ENCODE measurements around the gene TSEN2.
"Not testable (repeated sequence)": the region's sequence is repeated elsewhere in the genome, so short reads cannot be mapped to it uniquely, and the experiment has no call there.

Gene TSEN2

DNA sequence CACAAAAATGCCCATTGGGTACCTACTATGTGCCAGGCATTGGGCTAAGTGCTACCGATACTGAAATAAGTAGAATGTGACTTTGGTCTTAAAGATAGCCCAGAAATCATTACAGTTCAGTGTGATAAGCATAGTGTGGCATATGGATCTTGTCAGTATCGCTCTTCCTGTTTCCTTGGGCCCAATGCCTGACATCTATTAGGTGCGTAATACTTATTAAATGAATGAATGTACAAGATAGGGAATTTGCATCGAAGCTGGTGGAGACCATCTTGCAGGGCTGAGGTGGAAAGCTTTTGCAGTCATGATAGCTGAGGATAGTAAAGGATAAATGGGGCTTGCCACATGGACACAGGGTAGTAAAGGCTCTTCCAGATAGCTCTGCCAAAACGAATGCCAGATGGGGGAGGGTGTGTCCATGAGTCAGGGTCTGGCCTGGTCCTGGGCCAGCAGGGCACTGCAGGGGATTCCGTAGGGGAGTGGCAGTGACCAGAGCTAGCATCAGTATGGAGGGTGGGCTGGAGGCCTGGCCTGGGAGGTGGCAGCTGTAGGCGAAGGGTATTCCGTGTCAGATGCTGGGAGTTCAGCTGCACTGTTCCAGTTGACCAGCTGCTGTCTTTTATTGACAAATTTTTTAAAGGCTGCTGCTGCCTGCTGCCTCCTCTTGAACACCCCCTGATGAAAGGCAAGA, 23.5 kb downstream of the TSEN2 start:
- no peak for DNase-seq

DNA sequence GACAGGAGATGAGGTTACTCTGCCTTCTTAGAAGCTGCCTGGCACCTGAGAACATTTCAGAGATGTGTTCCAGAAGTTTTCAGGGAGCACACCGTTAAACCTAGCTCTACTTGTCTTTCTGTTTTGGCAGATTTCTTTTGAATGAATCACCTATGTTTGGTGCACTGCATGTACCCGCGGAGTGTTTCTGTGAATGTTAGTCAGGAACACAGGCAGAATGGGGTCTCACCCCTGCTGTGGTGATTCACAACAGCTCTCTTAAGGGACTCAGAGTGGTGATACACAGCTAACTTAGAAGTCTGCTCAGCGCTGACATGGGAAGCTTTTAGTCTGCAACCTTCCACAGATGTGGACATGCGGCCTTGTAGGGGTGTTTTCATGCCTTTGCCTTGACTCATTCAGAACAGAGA, 24.0 kb downstream of the TSEN2 start:
- DNase-seq, result no peak

DNA sequence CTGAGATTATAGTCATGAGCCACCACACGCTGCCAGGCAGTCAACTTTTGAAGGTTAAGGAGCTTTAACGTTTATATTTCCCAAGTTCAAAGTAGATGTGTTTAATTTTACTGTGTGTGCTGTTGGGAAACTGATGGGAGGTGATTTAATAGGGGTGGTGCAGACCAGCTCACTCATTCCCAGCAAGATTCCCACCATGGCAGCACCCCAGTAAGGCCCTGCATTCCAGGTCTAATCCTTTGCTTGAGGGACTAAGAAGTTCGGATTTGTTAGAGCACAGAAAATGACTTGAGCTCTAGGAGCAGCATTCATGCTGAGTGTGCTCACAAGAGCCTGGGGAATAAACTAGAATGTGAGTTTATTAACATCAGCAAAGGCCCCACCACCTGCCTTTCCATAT, 25.2 kb downstream of the TSEN2 start:
- no peak for DNase-seq

DNA sequence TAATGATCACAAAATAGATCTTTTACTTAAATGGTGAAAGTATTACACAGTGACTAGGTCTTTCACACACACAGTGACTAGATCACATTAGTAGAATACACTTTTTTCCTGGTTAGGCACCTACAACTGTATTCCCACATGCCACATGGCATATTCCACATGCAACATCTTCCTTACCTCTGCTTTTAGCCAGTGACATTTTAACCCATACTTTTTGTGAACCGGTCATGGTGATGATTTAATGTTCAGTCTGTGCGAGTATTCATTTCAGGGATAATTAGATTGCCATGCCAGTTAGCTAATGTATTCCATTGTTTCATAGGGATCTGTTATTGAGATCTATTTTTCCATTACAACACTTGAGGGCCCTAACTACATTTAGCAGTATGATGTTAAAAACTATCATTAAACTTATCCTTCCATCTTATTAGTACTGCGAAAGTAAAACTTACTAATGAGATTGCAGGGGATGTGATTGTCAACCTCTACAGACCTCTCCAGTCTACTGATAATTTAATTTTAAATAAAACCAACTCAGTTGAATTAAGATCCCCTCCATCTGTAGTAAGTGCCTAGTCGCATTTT, 28.3 kb downstream of the TSEN2 start:
- DNase-seq, result no peak

DNA sequence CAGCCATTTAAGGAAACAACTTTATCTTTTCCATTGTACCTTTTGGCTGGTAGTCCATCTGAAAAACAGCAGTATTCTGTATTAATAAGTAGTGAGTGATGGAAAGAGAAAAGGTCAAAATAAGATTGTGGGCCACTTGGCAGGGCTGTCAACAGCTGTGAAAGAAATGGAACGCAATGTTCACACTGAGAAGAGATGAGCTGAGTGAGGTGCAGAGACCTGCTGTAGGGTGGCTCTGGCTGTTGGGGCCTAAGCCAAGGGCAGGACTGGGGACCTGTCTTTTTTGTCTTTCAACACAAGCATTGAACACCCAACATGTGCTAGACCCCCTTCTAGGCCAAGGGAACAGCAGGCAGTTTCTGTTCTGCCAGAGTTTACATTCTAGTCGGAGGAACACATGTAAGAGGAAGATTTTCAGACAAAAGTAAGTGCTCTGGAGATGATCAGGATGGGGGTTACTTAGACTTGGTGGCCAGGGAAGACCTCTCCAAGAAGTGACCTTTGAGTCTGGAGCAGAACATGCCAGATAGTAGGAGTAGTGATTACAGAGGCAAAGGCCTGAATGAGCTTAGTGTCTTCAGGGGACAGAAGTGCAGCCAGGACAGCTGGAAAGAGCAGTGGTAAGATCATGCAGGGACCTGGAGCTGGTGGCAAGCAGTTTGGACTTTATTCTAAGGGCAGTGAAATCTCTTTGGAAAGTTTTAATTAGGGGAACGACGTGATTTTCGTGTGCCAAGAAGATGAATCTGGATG, 29.6 kb downstream of the TSEN2 start:
- no peak for DNase-seq

DNA sequence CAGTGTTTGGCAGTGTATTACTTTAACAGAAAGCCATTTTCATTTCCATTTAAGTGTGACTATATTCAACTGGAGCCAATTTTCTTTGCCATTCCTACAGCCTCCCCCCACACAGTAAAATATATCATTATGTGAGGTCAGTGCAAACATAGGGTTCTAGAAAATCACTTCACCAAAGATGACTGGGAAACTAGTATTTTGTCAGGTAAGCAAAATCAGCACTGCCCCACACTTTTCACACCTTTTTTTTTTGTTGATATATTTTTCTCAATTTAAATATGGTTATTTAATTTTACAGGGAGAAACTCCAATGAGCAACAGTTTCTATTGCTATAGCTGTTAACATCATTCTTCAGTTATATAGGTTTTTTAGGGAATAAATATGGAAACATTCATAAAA, 31.4 kb downstream of the TSEN2 start:
- no peak for DNase-seq

DNA sequence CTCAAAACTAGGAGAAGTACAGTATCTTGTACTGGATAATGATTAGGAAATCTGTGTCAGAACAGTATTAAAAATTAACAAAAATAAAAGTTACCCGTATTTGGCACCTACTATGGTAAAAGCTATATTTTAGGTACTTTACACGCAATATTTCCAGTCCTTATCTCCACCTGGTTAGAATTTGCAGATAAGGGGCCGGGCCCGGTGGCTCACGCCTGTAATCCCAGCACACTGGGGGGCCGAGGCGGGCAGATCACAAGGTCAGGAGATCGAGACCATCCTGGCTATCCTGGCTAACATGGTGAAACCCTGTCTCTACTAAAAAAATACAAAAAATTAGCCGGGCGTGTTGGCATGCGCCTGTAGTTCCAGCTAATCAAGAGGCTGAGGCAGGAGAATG, 32.6 kb downstream of the TSEN2 start:
- DNase-seq, result no peak

DNA sequence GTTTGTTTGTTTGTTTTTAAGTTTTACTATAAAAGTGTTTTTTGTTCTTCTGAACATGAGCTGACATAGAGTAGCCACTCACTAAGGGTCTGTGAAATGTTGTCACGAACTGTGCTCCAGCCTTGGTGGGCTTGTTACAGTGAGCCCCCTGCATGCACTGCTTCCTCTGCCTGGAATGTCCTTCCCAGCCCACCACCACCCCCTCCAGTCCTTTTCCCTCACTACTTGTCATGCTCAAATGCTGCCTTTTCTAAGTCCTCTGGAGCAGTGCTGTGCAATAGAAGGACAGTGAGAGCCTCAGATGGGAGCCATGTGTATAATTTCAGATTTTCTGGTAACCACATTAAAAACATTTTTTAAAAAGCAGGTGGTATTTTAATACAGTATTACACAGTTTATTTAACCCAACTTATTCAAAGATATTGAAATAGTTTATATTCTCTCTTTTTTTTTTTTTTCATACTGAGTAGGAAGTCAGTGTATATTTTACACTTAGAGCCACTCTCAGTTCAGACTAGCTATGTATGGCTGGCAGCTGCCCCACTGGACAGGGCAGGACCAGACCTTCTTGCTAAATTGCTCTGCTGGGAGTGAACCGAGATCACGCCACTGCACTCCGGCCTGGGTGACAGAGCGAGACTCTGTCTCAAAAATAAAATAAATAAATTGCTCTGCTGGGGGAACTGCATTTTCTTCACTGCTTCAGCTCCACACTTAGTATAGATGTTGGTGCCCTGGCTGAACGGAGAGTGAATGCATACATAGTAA, 34.2 kb downstream of the TSEN2 start:
- no peak for DNase-seq

DNA sequence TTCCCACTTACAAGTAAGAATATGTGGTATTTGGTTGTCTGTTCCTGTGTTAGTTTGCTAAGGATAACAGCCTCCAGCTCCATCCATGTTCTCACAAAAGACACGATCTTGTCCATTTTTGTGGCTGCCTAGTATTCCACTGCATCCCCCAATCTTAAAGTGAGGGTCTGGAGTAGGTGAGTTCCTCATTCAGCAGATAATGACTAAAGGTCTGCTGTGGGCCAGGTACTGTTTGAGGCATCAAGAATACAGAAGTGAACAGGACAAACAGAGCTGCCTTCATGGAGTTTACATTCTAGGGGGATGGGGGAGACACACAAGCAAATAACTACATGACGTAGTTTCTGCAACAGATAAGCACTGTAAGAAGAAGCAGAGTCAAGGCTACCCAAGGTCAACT, 36.7 kb downstream of the TSEN2 start:
- DNase-seq, result no peak

DNA sequence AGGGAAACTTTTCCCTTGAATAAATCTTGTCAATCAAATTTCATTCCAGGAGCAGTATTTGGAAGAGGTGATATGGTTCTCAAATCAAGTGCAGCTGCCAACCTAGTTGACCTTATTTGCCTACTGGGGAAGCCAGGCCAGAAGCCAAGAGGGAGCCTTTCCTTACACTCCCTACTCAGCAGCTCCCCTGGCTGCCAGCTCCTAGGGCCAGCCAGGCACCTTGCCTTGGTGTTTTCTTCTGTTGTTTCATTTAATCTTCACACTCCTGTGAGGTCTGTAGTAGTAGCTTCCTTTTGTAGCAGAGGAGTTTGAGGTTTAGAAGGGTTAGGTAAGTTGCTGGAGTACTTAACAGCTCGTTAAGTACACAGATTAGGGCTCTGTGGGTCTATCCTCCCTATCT, 38.4 kb downstream of the TSEN2 start:
- no peak for DNase-seq

DNA sequence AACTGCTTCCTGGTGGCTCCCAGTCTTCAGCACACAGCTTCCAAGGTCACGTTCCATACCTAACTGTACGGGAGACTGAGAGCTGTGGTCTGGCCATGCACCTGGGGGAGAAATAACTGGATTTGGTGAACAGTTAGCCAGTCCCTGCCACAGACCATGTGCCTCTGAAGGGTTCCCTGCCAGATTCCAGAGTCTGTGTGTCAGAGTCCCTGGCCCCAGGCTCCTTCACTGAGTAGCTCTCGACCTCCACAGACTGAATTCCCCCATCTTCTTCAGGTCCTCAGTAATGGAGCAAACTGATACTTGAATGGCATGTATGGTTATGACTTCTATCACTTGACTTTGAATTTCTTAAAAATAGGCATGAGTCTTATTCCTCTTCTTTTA, 43.5 kb downstream of the TSEN2 start:
- DNase-seq, result no peak

DNA sequence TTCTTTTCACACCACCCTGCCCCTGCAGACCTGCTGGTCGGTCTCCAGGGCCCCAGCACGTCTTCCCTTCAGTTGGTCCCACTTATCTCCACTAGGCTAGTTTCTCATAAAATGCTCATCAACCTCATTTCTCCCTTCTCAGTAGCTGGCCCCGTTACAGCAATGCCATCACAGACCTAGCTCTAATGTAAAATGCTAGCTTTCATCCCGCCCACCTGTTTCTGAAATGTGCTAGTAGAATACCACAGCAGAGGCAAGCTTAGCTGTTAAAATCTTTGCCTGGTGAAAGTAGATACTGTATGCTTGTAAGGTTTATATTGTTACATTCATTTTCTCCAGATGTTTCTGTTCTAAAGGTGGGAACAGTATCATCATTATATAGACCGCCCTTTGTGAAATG, 47.9 kb downstream of the TSEN2 start:
- DNase-seq, result no peak

DNA sequence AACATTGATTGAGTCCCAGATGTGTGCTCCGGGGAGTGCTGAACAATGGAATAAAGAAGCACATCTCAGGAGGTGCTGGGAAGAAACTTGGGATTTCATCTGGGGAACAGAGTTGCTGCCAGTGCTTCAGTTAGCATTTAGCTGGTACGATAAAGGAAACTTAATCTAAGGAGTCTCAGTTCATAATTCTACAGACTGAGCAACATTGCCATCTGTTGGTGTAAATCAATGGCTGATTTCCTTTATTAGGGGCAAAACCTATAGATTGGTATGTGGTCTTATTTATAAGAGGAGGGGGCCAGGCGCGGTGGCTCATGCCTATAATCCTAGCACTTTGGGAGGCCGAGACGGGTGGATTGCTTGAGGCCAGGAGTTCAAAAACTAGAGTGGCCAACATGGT, 52.1 kb downstream of the TSEN2 start:
- no peak for DNase-seq

DNA sequence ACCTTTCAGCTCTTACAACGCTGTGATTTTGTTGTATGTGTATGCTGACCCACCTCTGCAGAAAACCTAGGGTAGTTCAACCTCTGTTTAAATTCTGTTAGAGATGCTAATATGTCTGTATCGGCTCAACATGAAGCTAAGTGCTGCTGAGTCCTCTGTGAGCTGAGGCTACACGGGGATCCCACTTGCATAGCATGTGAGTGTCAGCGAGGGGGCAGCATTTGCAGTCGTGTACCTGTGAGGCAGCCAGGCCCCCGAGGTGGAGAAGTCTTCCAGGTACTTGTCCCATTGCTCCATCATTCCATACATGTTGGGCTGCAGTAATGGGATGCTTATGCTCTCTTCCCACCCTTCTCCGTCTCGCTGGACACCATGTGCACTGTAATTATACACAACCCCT, 57.3 kb downstream of the TSEN2 start:
- DNase-seq, result no peak

DNA sequence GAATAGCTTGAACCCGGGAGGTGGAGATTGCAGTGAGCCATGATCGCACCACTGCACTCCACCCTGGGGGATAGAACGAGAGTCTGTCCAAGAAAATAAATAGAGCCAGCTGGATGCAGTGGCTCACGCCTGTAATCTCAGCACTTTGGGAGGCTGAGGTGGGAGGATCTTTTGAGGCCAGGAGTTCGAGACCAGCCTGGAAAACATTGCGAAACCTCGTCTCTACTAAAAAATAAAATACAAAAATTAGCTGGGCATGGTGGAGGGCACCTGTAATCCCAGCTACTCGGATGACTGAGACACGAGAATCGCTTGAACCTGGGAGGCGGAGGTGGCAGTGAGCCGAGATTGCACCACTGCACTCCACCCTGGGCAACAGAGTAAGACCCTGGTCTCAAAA, 59.2 kb downstream of the TSEN2 start:
- not testable (repeated sequence) for DNase-seq

DNA sequence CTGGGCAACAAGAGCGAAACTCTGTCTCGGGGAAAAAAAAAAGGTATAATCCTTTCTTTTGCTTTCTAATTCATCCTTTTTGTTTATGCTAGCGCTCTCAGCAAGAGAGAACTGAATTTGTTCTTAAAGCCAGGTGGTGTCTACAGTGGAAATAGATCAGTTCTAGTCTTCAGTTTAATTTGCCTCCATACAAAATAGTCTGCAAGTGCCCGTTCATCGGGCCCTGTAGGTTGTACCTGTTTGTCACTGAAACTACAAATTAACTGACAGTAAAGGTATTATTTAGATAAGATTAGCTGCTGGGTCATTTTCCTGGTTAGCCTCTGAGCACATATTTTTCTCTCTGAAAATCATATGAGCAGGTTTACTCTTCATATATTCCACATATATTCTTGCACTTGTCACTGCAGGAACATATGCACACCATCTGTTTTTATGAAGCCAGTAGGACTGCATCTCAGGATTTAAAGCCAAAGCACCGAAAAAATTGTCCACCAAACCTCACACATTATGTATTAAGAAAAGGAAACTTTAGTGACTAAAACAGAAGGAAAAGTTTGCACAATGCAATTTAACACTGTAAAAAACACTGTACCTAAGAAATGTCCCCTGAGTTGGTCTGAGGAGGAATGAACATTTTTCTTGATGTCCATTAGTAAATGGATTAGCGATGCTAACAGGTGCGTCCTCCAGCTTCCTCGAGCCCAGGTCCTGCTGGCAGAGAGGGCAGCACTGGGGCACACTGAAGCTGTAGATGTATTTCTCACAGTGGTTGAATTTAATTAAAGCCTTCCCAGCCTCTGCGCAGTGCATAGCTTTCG, 60.6 kb downstream of the TSEN2 start:
- DNase-seq, result no peak

DNA sequence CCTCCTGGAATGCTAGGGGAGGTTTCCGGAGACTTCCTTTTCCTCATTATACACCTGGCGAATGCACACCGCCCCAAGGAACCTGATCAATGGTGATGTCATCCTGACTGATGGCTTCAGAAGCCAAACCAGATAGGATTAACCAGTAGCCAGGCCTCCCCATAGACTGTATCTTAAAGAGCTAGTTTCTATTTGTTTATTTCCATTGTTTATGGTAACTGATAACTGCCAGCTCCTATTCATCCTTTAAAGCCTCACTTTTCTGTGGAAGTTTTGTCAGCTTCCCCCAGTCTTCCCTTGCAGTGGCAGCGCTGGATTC, 61.2 kb downstream of the TSEN2 start, which contains the start of gene MKRN2OS:
Gene MKRN2OS, minus strand, starts transcription at position 27 of the 319 bp plus-strand sequence. CDS start 35 bp downstream, outside the sequence.
- DNase-seq, result no peak

DNA sequence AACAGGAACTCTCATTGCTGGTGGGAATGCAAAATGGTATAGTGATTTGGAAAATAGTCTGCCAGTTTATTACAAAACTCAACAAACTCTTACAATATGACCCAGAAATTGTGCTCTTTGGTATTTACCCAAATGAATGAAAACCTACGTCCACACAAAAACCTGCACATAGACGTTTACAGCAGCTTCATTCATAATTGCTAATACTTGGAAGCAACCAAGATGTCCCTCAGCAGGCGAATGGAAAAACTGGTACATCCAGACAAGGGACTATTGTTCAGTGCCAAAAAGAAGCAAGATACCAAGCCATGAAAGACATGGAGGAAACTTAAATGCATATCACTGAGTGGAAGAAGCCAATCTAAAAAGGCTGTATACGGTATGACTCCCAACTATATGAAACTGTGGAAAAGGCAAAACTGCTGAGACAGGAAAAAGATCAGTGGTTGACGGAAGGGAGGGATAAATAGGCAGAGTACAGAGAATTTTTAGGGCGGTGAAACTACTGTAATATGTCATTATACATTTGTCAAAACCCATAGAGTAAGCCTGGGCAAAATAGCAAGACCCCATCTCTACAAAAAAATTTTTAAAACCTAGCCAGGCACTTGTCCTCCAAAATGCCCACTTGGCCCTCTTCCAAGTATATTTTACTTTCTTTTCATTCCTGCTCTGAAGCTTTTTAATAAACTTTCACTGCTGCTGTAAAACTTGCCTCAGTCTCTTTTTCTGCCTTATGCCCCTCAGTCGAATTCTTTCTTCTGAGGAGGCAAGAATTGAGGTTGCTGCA, 65.9 kb downstream of the TSEN2 start:
- DNase-seq, result no peak

DNA sequence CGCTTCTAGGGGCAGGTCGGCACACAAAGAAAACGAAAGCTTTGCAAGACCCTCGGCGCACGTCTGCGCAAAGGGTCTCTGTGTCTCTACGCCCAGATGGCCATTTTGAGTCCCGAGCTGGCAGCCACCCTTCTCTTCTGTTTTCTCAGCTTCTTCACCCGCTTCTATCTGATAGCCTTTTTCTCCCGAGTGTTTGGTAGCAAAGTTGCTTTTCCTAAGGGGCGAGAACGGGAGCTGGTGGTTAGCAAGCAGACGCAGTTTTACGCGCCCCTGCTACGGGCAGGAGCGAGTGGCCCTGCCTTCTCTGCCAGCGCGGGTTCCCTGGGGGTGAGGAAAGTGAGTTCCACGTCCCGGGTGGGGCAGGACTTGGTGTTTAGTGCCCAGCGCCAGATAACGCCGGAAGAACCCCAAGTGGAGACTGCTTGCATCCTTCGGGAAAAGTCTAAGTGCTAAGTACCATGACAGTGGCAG, 69.7 kb downstream of the TSEN2 start:
- peak; percentile 59 for DNase-seq

DNA sequence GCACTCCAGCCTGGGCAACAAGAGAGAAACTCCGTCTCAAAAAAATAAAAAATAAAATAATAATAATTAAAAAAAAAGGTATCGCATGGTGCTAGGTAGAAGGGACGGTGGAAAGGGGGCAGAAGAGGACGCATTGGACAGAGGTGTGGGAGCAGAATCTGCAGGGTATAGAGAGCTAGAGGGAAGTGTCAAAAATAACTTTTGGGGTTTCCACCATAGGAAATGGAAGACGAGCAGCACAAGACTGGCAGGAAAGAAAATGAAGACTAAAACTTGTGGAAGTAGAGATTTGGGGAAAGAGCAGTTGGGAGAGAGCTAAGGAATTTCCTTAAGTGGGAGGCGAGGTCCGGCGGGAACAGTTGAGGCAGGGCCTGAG, 72.0 kb downstream of the TSEN2 start:
- no peak for DNase-seq

DNA sequence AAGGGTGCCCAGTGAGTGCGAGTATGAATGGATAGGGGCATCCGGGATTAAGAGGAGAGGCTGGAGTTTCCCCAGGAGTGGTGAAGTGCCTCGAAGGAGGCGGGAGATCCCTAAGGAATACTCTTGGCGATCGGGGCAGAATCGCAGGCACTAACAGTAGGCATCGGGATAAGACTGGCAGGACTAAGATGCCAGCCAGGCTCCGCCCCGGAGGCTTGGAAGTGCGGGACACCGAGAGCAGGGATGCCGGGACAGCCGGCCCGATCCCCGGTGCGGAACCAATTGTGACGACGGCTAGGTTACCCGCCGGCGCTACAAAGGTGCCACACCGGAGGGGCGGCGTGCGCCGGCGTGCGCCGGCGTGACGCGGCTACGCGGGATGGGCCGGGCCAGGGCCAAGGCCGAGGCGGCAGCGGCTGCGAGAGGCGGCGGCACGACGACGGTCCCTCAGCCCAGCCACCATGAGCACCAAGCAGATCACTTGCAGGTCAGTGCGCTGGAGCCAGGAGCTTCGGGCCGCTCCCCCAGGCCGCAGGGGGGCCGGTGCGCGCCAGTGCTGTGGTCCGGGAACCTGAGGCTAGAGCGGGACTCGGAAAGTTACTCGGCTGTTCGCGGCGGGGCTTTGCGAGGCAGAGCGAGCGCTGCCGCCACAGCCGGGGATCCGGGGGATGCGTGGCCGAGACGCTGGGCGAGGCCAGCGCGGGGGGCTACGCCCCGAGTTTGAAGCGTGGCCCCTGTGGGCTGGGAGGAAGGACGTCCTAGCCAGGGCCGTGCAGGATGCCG, 72.6 kb downstream of the TSEN2 start, which contains the start of gene MKRN2:
Gene MKRN2, plus strand, starts transcription at position 398 of the 783 bp plus-strand sequence. Its CDS starts 64 bp downstream, at position 462.
- peak; percentile 88 for DNase-seq

All from hematopoietic multipotent progenitor cell treated with erythropoietin and hydrocortisone succinate and interleukin-3 and kit ligand, for 6 days (in vitro differentiated cells).